IMR-90 (cell line): ENCODE measurements around the gene MIOX. TPM values are rescaled to one million over a fixed set of nuclear protein-coding genes. Genes with fewer than 3 reads are reported as not detected.
A peak's percentile ranks its signal among the peaks of the same experiment; 100 is the strongest.

ENCODE experiments used
- ATAC-seq: fragments of 200-7000 bp; cut with Tn5 transposase; 2 replicates; pipeline ENCODE4 v1.9.1; 2020; ENCODE audit warnings: low read depth, mild to moderate bottlenecking, moderate library complexity
- BruUV-seq: library from RNA; stranded (reverse); fragments of 400-500 nt; replicated peaks from 2 replicates; lab custom pipeline; 2021; lab: Mats Ljungman, UMichigan
- CTCF ChIA-PET: fragments of 300-600 bp; formaldehyde crosslinking; extraction: SDS; loops from one replicate; lab custom pipeline; 2021; ENCODE audit warnings: antibody characterized with exemption; lab: Yijun Ruan, JAX
- POLR2A ChIA-PET: fragments of 300-600 bp; sonication (Branson Sonifier 250); formaldehyde crosslinking; loops from one replicate; lab custom pipeline; 2022; ENCODE audit warnings: antibody characterized with exemption; ENCODE audit not compliant: unreplicated experiment; lab: Charles Lee
- DNase-seq: peaks from one replicate; pipeline ENCODE4 v3.0.0; 2013
- H2AFZ ChIP-seq: replicated peaks from 2 replicates; pipeline ENCODE3; 2013; ENCODE audit warnings: low read length, mild to moderate bottlenecking; ENCODE audit not compliant: poor library complexity
- H2AK5ac ChIP-seq: 2 replicates; pipeline ENCODE4 v1.6.1; 2013; ENCODE audit warnings: low read depth, low read length, inconsistent platforms
- H2AK9ac ChIP-seq: replicated peaks from 2 replicates; pipeline ENCODE3; 2013; ENCODE audit warnings: mild to moderate bottlenecking, low read depth, low read length, moderate library complexity; ENCODE audit not compliant: poor library complexity
- H2BK120ac ChIP-seq: 2 replicates; pipeline ENCODE4 v1.6.1; 2013; ENCODE audit warnings: low read depth, low read length, inconsistent platforms
- H2BK15ac ChIP-seq: 3 replicates; pipeline ENCODE4 v1.6.1; 2013; ENCODE audit warnings: low read depth, low read length, inconsistent platforms
- H2BK20ac ChIP-seq: 2 replicates; pipeline ENCODE4 v1.6.1; 2013; ENCODE audit warnings: low read depth, mild to moderate bottlenecking, inconsistent platforms, low read length, moderate library complexity
- H2BK5ac ChIP-seq: 2 replicates; pipeline ENCODE4 v1.6.1; 2013; ENCODE audit warnings: mild to moderate bottlenecking, low read depth, low read length, inconsistent platforms; ENCODE audit not compliant: poor library complexity, severe bottlenecking
- H3K14ac ChIP-seq: replicated peaks from 2 replicates; pipeline ENCODE4 v1.6.1; 2013; ENCODE audit warnings: low read depth, low read length, inconsistent platforms
- H3K18ac ChIP-seq: 2 replicates; pipeline ENCODE4 v1.6.1; 2013; ENCODE audit warnings: low read depth, low read length, control low read depth
- H3K23ac ChIP-seq: 2 replicates; pipeline ENCODE4 v1.6.1; 2013; ENCODE audit warnings: low read depth, low read length, inconsistent platforms
- H3K27ac ChIP-seq: 2 replicates; pipeline ENCODE4 v1.5.1; 2013; ENCODE audit warnings: mild to moderate bottlenecking, control low read depth, low read length; ENCODE audit not compliant: insufficient read depth
- H3K27me3 ChIP-seq: 2 replicates; pipeline ENCODE4 v1.6.1; 2013; ENCODE audit warnings: low read length; ENCODE audit not compliant: control insufficient read depth, insufficient read depth
- H3K36me3 ChIP-seq: 2 replicates; pipeline ENCODE4 v1.6.1; 2013; ENCODE audit warnings: low read length, mixed read lengths; ENCODE audit not compliant: control insufficient read depth, insufficient read depth
- H3K4ac ChIP-seq: 2 replicates; pipeline ENCODE4 v1.6.1; 2013; ENCODE audit warnings: low read depth, low read length, inconsistent platforms
- H3K4me1 ChIP-seq: 2 replicates; pipeline ENCODE4 v1.6.1; 2013; ENCODE audit warnings: low read length, mixed read lengths; ENCODE audit not compliant: control insufficient read depth, insufficient read depth
- H3K4me2 ChIP-seq: 2 replicates; pipeline ENCODE4 v1.6.1; 2013; ENCODE audit warnings: low read depth, mild to moderate bottlenecking, control low read depth, low read length, moderate library complexity
- H3K4me3 ChIP-seq: 2 replicates; pipeline ENCODE4 v1.5.1; 2013; ENCODE audit warnings: low read depth, mild to moderate bottlenecking, control low read depth, low read length, moderate library complexity; ENCODE audit not compliant: insufficient read depth
- H3K56ac ChIP-seq: 2 replicates; pipeline ENCODE4 v1.6.1; 2013; ENCODE audit warnings: low read length, inconsistent platforms; ENCODE audit not compliant: insufficient read depth; ENCODE audit errors: extremely low read depth
- H3K79me1 ChIP-seq, 2 experiments: 2 replicates each; pipeline ENCODE4 v1.6.1; 2013; ENCODE audit warnings: low read length in 2 of 2, inconsistent platforms in 1 of 2, low read depth in 1 of 2
- H3K9ac ChIP-seq: 2 replicates; pipeline ENCODE4 v1.6.1; 2013; ENCODE audit warnings: low read depth, low read length, control low read depth
- H3K9me1 ChIP-seq: 2 replicates; pipeline ENCODE4 v1.6.1; 2013; ENCODE audit warnings: low read length, inconsistent platforms; ENCODE audit not compliant: insufficient read depth
- H3K9me3 ChIP-seq: 2 replicates; pipeline ENCODE4 v1.6.1; 2013; ENCODE audit warnings: low read length; ENCODE audit not compliant: control insufficient read depth, insufficient read depth
- H4K20me1 ChIP-seq: 2 replicates; pipeline ENCODE4 v1.6.1; 2013; ENCODE audit warnings: low read length, inconsistent platforms; ENCODE audit not compliant: insufficient read depth
- H4K5ac ChIP-seq: 2 replicates; pipeline ENCODE4 v1.6.1; 2013; ENCODE audit warnings: mild to moderate bottlenecking, low read depth, low read length, control low read depth
- H4K8ac ChIP-seq, 2 experiments: 2 replicates each; pipeline ENCODE4 v1.6.1; 2013; ENCODE audit warnings: low read depth in 2 of 2, low read length in 2 of 2, control low read depth in 1 of 2, inconsistent platforms in 1 of 2
- H4K91ac ChIP-seq: 2 replicates; pipeline ENCODE4 v1.6.1; 2013; ENCODE audit warnings: low read depth, low read length, inconsistent platforms; ENCODE audit not compliant: insufficient read depth
- BHLHE40 ChIP-seq: fragments of 150-350 bp; IDR thresholded peaks from 2 replicates; pipeline ENCODE4 v1.6.1; 2016; ENCODE audit warnings: mild to moderate bottlenecking, low read depth, low read length
- CEBPB ChIP-seq: IDR thresholded peaks from 2 replicates; pipeline ENCODE4 v1.6.1; 2012; ENCODE audit warnings: low read depth, low read length, improper control_type of control experiment
- FOS ChIP-seq: fragments of 150-350 bp; IDR thresholded peaks from 2 replicates; pipeline ENCODE4 v1.6.1; 2016; ENCODE audit warnings: low read depth, low read length
- MAFK ChIP-seq: IDR thresholded peaks from 2 replicates; pipeline ENCODE4 v1.6.1; 2012; ENCODE audit warnings: low read depth, low read length, improper control_type of control experiment
- MAZ ChIP-seq: IDR thresholded peaks from 2 replicates; pipeline ENCODE4 v1.6.1; 2012; ENCODE audit warnings: low read depth, mild to moderate bottlenecking, low read length, improper control_type of control experiment, moderate library complexity, borderline replicate concordance
- MXI1 ChIP-seq: IDR thresholded peaks from 2 replicates; pipeline ENCODE4 v1.6.1; 2012; ENCODE audit warnings: low read depth, mild to moderate bottlenecking, low read length, moderate library complexity, borderline replicate concordance
- NFE2L2 ChIP-seq: fragments of 150-350 bp; IDR thresholded peaks from 2 replicates; pipeline ENCODE4 v1.6.1; 2016; ENCODE audit warnings: low read depth, mild to moderate bottlenecking, low read length
- POLR2A ChIP-seq: IDR thresholded peaks from 2 replicates; pipeline ENCODE4 v1.6.1; 2012; ENCODE audit warnings: mild to moderate bottlenecking, low read depth, low read length
- RAD21 ChIP-seq: IDR thresholded peaks from 2 replicates; pipeline ENCODE4 v1.6.1; 2012; ENCODE audit warnings: low read length, improper control_type of control experiment
- RCOR1 ChIP-seq: IDR thresholded peaks from 2 replicates; pipeline ENCODE4 v1.6.1; 2012; ENCODE audit warnings: mild to moderate bottlenecking, low read length, improper control_type of control experiment; ENCODE audit not compliant: insufficient replicate concordance
- RFX5 ChIP-seq: IDR thresholded peaks from 2 replicates; pipeline ENCODE4 v1.8.0; 2012; ENCODE audit warnings: low read depth, mild to moderate bottlenecking, low read length, moderate library complexity
- SMC3 ChIP-seq: fragments of 150-350 bp; IDR thresholded peaks from 2 replicates; pipeline ENCODE4 v1.6.1; 2016; ENCODE audit warnings: low read depth, mild to moderate bottlenecking, antibody characterized with exemption, low read length, moderate library complexity
- WGBS, 2 experiments: methylation state at CpG; one replicate each; pipeline versions ENCODE4 v1.1.5 to v1.1.7; 2013; ENCODE audit warnings: missing lambda C conversion rate in 2 of 2; ENCODE audit not compliant: insufficient read length in 1 of 2; ENCODE audit errors: extremely low coverage in 2 of 2; 5-methylcytosine and 5-hydroxymethylcytosine counted together
- dilution Hi-C: fragments of 300-500 bp; cut with HindIII; formaldehyde crosslinking; loops from one replicate; pipeline ENCODE4 v1.14.3; 2018; ENCODE audit warnings: low sequenced_read_pairs; ENCODE audit not compliant: unreplicated experiment
- in situ Hi-C: fragments of 300-500 bp; cut with MboI; formaldehyde crosslinking; loops from 3 replicates; pipeline ENCODE4 v1.14.3; 2019; ENCODE audit warnings: low sequenced_read_pairs, inconsistent platforms, mixed read lengths
- intact Hi-C: fragments of 100-400 bp; cut with micrococcal nuclease; formaldehyde crosslinking; loops from 2 replicates; pipeline ENCODE4 v1.10.0; 2022
- polyA plus RNA-seq, 3 experiments: library from polyadenylated mRNA; depleted of rRNA; stranded (reverse); fragments of >200 nt; gene quantifications; 2 replicates each; pipeline ENCODE4 v1.2.3, GENCODE V29; 2012; ENCODE audit warnings: low replicate concordance in 1 of 3
- total RNA-seq: library from RNA; depleted of rRNA; stranded (reverse); fragments of >200 nt; gene quantifications from 2 replicates; pipeline ENCODE4 v1.2.3, GENCODE V29; 2012
- TF ChIP-seq, protein P1 (sequence below): fragments of 150-350 bp; IDR thresholded peaks from 2 replicates; pipeline ENCODE4 v1.6.1; 2016; ENCODE audit warnings: low read depth, mild to moderate bottlenecking, low read length, moderate library complexity, borderline replicate concordance
- TF ChIP-seq, protein P2 (sequence below): fragments of 150-350 bp; IDR thresholded peaks from 2 replicates; pipeline ENCODE4 v1.6.1; 2017; ENCODE audit warnings: mild to moderate bottlenecking, antibody characterized with exemption, low read length, low read depth

Gene MIOX
- total and polyA plus RNA-seq, 2 of the 4 experiments (the other 2 are of a cell fraction) = not detected

GRCh38 chr22:50469377-50470305, 17.0 kb upstream of the MIOX start:
- peak overlapping the region; percentile 1; the same call in 1 of the 2 replicates for H2AK5ac ChIP-seq
- no peak overlapping the region for H3K4me2 ChIP-seq
- H3K23ac ChIP-seq = peak overlapping the region; percentile 8; the same call in 1 of the 2 replicates
- dilution Hi-C loops (no loop called here), intact Hi-C loops (no loop called here), in situ Hi-C loops (no loop called here)
- BruUV-seq = no TSS peak
- H3K9me3 ChIP-seq = no peaks in the 10 kb centered on the region
- no peak overlapping the region for H4K5ac ChIP-seq
- peaks cover 20% of the 10 kb centered on the region for H3K9me1 ChIP-seq
- no peak overlapping the region for H4K8ac ChIP-seq
- H3K27ac ChIP-seq = no peak overlapping the region
- no peak overlapping the region for H2BK20ac ChIP-seq
- ATAC-seq (no peak), DNase-seq (peak; percentile 13)
- ChIA-PET POLR2A (no interaction called here), CTCF (no interaction called here)
- no peak overlapping the region for H3K4me3 ChIP-seq
- no peak overlapping the region for H2BK120ac ChIP-seq
- H3K36me3 ChIP-seq = peaks cover 34% of the 10 kb centered on the region
- no peaks in the 10 kb centered on the region for H3K27me3 ChIP-seq
- peaks cover 24 to 72% of the 10 kb centered on the region in 2 experiments; a peak in 3 of 4 replicates for H3K79me1 ChIP-seq
- no peak overlapping the region for H3K56ac ChIP-seq
- no peak overlapping the region for H3K4ac ChIP-seq
- H2BK5ac ChIP-seq = no peak overlapping the region
- peak overlapping the region; percentile 52 for H2AK9ac ChIP-seq
- no peak overlapping the region for H3K18ac ChIP-seq
- no peak overlapping the region; the same call in 1 of the 2 replicates for H3K9ac ChIP-seq
- WGBS, 2 experiments = 100% methylated on average over 5 of the region's 25 CpGs; no CpG with 5 or more reads in 1 of the 2 experiments
- no peak overlapping the region for H2BK15ac ChIP-seq
- H2AFZ ChIP-seq = peak overlapping the region; percentile 43
- H4K91ac ChIP-seq = no peak overlapping the region
- H4K20me1 ChIP-seq = peaks cover 67% of the 10 kb centered on the region
- H3K14ac ChIP-seq = no peak overlapping the region
- peaks cover 22% of the 10 kb centered on the region for H3K4me1 ChIP-seq
- no peak for TF ChIP-seq BHLHE40
- TF ChIP-seq NFE2L2 = no peak
- TF ChIP-seq FOS = no peak
- TF ChIP-seq, protein P1, sequence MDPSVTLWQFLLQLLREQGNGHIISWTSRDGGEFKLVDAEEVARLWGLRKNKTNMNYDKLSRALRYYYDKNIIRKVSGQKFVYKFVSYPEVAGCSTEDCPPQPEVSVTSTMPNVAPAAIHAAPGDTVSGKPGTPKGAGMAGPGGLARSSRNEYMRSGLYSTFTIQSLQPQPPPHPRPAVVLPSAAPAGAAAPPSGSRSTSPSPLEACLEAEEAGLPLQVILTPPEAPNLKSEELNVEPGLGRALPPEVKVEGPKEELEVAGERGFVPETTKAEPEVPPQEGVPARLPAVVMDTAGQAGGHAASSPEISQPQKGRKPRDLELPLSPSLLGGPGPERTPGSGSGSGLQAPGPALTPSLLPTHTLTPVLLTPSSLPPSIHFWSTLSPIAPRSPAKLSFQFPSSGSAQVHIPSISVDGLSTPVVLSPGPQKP = no peak
- no peak for TF ChIP-seq MAZ
- no peak for TF ChIP-seq RAD21
- TF ChIP-seq MAFK = no peak
- no peak for TF ChIP-seq CEBPB
- no peak for TF ChIP-seq SMC3
- TF ChIP-seq MXI1 = no peak
- no peak for TF ChIP-seq RCOR1
- TF ChIP-seq RFX5 = no peak
- no peak for TF ChIP-seq POLR2A
- TF ChIP-seq, protein P2, sequence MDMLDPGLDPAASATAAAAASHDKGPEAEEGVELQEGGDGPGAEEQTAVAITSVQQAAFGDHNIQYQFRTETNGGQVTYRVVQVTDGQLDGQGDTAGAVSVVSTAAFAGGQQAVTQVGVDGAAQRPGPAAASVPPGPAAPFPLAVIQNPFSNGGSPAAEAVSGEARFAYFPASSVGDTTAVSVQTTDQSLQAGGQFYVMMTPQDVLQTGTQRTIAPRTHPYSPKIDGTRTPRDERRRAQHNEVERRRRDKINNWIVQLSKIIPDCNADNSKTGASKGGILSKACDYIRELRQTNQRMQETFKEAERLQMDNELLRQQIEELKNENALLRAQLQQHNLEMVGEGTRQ = no peak
